Activated CD4-positive, CD25-positive, alpha-beta regulatory T cell (primary cell): Measurements from ENCODE around the gene CTSF.
"Not testable (repeated sequence)": the region's sequence is repeated elsewhere in the genome, so short reads cannot be mapped to it uniquely, and the experiment has no call there.

ENCODE experiments used
- DNase-seq, 4 experiments: peaks; one replicate each; lab custom pipeline; 2025; lab: John Stamatoyannopoulos, UW

CTSF gene

GRCh38 chr11:66589996-66590675 is 21.7 kb upstream of the CTSF start:
- DNase-seq: no peak

GRCh38 chr11:66589315-66589714 is 20.9 kb upstream of the CTSF start:
- DNase-seq: not testable (repeated sequence)

GRCh38 chr11:66586136-66586535 is 17.7 kb upstream of the CTSF start:
- DNase-seq: no peak

- DNase-seq: not testable (repeated sequence)
Observed at GRCh38 chr11:66585447-66585846, 17.0 kb upstream of the CTSF start.

GRCh38 chr11:66582565-66583147 is 14.2 kb upstream of the CTSF start:
- not testable (repeated sequence) for DNase-seq

GRCh38 chr11:66581261-66581660 is 12.9 kb upstream of the CTSF start:
- DNase-seq: no peak

GRCh38 chr11:66580803-66581202 is 12.4 kb upstream of the CTSF start:
- DNase-seq: no peak

- DNase-seq: peak; percentile 44 to 70 (median 55)
Observed at GRCh38 chr11:66579017-66579606, 10.7 kb upstream of the CTSF start.

GRCh38 chr11:66570850-66571180 is 2.4 kb upstream of the CTSF start:
- DNase-seq: no peak

- no peak for DNase-seq
Observed at GRCh38 chr11:66570079-66570849, 1.9 kb upstream of the CTSF start.

GRCh38 chr11:66569076-66569475 is 670 bp upstream of the CTSF start:
- DNase-seq: no peak

- DNase-seq: no peak
Observed at GRCh38 chr11:66567787-66568123, 651 bp downstream of the CTSF start.

GRCh38 chr11:66566221-66566620 is 2.2 kb downstream of the CTSF start:
- DNase-seq: no peak

- DNase-seq: no peak
Observed at GRCh38 chr11:66564984-66565383, 3.4 kb downstream of the CTSF start.

GRCh38 chr11:66564538-66564937 is 3.9 kb downstream of the CTSF start:
- no peak for DNase-seq

GRCh38 chr11:66563832-66564231 is 4.6 kb downstream of the CTSF start:
- no peak for DNase-seq

- no peak for DNase-seq
Observed at GRCh38 chr11:66562907-66563583, 5.4 kb downstream of the CTSF start.

GRCh38 chr11:66562275-66562674 is 6.1 kb downstream of the CTSF start:
- no peak for DNase-seq

- no peak for DNase-seq
Observed at GRCh38 chr11:66561975-66562248, 6.5 kb downstream of the CTSF start.

GRCh38 chr11:66561178-66561974 is 7.0 kb downstream of the CTSF start:
- DNase-seq: no peak

- DNase-seq: no peak
Observed at GRCh38 chr11:66559866-66560676, 8.3 kb downstream of the CTSF start.
